ENCODE data around the gene SPTBN1. TPM values are rescaled to one million over a fixed set of nuclear protein-coding genes. Genes with fewer than 3 reads are reported as not detected.

The SPTBN1 gene
- total RNA-seq, 2 experiments from 2014 or later = 82.9 to 109 TPM

DNA sequence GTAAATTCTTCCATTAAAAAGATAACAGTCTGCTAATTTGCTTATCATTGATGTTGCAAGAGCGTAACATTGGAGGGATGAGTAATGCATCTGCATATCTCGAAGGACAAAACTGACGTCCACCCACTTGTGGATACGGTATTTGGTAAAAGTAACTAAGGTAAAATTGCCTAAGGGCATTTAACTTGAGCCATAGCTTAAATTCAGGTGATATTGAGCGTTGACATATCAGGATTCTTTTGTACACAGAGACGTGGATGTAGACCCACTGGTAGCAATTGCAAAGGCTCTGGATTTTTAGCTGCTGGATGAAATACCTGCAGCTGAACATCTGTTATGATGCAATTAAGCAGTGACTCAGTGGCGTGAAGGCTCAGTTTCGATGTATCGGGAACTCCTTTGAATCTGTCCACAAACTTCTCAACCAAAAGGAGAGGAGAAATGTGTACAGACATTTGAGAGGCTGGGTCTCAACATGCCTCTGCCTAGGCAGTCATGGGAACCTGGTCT lies 119.3 kb downstream of the SPTBN1 start:
- DNase-seq (no peak), ATAC-seq (no peak)
- Mint-ChIP-seq H3K36me3 (peaks cover 35% of the 10 kb centered on the region), H3K4me3 (peak overlapping the region; percentile 34), H3K4me1 (peaks cover 93% of the 10 kb centered on the region), H3K27ac (peak overlapping the region; percentile 94), H3K27me3 (no peaks in the 10 kb centered on the region), H3K9me3 (ENCODE audit: low read depth) (no peaks in the 10 kb centered on the region)
- CTCF ChIA-PET = interaction anchor here (0.9 to 10.7 kb wide), 5 partner anchors 10 to 83 kb away, joined by 3 to 87 read pairs (median 3); no protein-coding TSS in a partner anchor

DNA sequence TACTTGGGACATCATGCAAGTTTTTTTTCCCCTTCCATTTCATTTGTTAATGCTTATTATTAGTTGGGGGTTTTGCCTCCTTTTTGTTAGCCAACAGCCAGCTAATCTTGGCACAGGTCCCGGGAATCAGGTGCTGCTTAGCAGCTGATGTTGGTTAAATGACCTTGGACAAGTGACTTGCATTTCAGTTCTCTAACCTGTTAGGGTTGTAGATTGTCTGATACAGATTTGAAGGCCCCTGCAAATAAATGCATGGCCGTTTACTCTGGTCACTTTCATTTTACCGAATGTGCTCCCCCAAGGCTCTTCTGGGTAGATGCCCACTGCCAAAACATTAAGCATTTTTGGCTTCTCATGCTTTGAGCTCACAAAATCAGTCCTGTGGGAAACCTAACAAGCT lies 120.9 kb downstream of the SPTBN1 start:
- H3K27me3 Mint-ChIP-seq = no peaks in the 10 kb centered on the region
- no peaks in the 10 kb centered on the region for H3K9me3 Mint-ChIP-seq (ENCODE audit: low read depth)
- no peak overlapping the region for H3K27ac Mint-ChIP-seq
- H3K4me3 Mint-ChIP-seq = no peak overlapping the region
- peaks cover 32% of the 10 kb centered on the region for H3K36me3 Mint-ChIP-seq
- H3K4me1 Mint-ChIP-seq = peaks cover 92% of the 10 kb centered on the region
- DNase-seq (no peak), ATAC-seq (no peak)
- CTCF ChIA-PET = interaction anchor here (1.2 to 10.7 kb wide), 4 partner anchors 17 to 470 kb away, joined by 3 to 87 read pairs (median 3); no protein-coding TSS in a partner anchor

- Mint-ChIP-seq H3K9me3 (ENCODE audit: low read depth) (no peaks in the 10 kb centered on the region), H3K4me1 (peaks cover 91% of the 10 kb centered on the region), H3K27ac (peak overlapping the region; percentile 6), H3K36me3 (peaks cover 32% of the 10 kb centered on the region), H3K27me3 (no peaks in the 10 kb centered on the region), H3K4me3 (no peak overlapping the region)
- DNase-seq (no peak), ATAC-seq (no peak)
- CTCF ChIA-PET = interaction anchor here (1.2 to 10.7 kb wide), 2 partner anchors 18 to 26 kb away, joined by 3 to 87 read pairs; no protein-coding TSS in a partner anchor
Observed at GRCh38 chr2:54577944-54578647, 122.0 kb downstream of the SPTBN1 start.

- Mint-ChIP-seq H3K4me1 (peaks cover 87% of the 10 kb centered on the region), H3K9me3 (ENCODE audit: low read depth) (no peaks in the 10 kb centered on the region), H3K4me3 (no peak overlapping the region), H3K36me3 (peaks cover 32% of the 10 kb centered on the region), H3K27me3 (no peaks in the 10 kb centered on the region), H3K27ac (no peak overlapping the region)
- CTCF ChIA-PET = interaction anchor here (1.4 to 10.7 kb wide), 3 partner anchors 7 to 19 kb away, joined by 3 to 87 read pairs (median 11); no protein-coding TSS in a partner anchor
- DNase-seq (no peak), ATAC-seq (no peak)
Observed at GRCh38 chr2:54578648-54579045, 122.5 kb downstream of the SPTBN1 start.

GRCh38 chr2:54579061-54579681 lies 123.0 kb downstream of the SPTBN1 start:
- Mint-ChIP-seq H3K4me1 (peaks cover 83% of the 10 kb centered on the region), H3K4me3 (peak overlapping the region; percentile 40), H3K27ac (peak overlapping the region; percentile 88), H3K27me3 (no peaks in the 10 kb centered on the region), H3K9me3 (ENCODE audit: low read depth) (no peaks in the 10 kb centered on the region), H3K36me3 (peaks cover 32% of the 10 kb centered on the region)
- DNase-seq = no peak
- CTCF ChIA-PET = interaction anchor here (1.4 to 2.0 kb wide), 3 partner anchors 8 to 20 kb away, joined by 3 to 11 read pairs (median 8); no protein-coding TSS in a partner anchor
- ATAC-seq = no peak

GRCh38 chr2:54579682-54580620 lies 123.8 kb downstream of the SPTBN1 start:
- peaks cover 83% of the 10 kb centered on the region for H3K4me1 Mint-ChIP-seq
- DNase-seq (peak; percentile 73), ATAC-seq (peak; percentile 74)
- peak overlapping the region; percentile 40 for H3K4me3 Mint-ChIP-seq
- no peaks in the 10 kb centered on the region for H3K27me3 Mint-ChIP-seq
- CTCF ChIA-PET = interaction anchor here (0.6 to 2.0 kb wide), 7 partner anchors 9 to 125 kb away, joined by 3 to 11 read pairs (median 3); no protein-coding TSS in a partner anchor
- H3K27ac Mint-ChIP-seq = peak overlapping the region; percentile 88
- peaks cover 27% of the 10 kb centered on the region for H3K36me3 Mint-ChIP-seq
- no peaks in the 10 kb centered on the region for H3K9me3 Mint-ChIP-seq (ENCODE audit: low read depth)

DNA sequence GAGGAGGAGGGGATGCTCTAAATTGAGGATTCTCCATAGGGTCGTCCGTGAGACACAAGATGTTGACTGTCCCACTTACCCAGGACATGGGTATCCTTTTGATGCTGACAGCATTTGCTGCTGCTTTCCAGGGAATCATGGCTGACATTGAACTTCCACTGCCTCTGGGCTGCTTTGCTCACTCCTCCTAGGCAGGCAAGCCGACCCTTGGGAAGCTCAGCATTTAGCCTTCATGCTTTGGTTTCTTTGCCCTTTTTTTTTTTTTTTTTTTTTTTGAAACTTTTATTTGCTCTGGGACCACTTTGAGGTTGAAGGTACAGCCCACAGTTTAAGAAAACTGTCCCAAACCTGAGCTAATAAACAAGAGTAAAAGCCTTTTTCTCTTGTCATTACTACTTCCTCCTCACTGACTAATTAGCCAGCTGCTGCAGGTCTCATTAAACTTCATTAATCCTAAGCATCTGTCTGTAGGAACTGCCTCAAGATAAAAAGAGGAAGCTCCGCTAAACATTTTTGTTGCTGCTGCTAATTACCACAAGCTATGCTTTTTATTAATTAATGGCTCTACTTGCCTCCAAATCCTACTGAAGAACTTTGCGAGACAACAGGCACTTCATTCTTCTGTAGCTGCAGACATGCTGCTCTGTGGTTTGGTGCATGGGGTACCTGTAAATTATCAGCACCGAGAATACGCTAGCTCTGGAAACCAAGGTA lies 125.4 kb downstream of the SPTBN1 start:
- CTCF ChIA-PET = interaction anchor here (0.8 to 1.5 kb wide), 7 partner anchors 8 to 123 kb away, joined by 3 to 5 read pairs (median 3); no protein-coding TSS in a partner anchor
- Mint-ChIP-seq H3K27ac (peak overlapping the region; percentile 48), H3K4me1 (peaks cover 83% of the 10 kb centered on the region), H3K4me3 (peak overlapping the region; percentile 4), H3K36me3 (peaks cover 17% of the 10 kb centered on the region), H3K9me3 (ENCODE audit: low read depth) (no peaks in the 10 kb centered on the region), H3K27me3 (no peaks in the 10 kb centered on the region)
- no peak for ATAC-seq
- no peak for DNase-seq

DNA sequence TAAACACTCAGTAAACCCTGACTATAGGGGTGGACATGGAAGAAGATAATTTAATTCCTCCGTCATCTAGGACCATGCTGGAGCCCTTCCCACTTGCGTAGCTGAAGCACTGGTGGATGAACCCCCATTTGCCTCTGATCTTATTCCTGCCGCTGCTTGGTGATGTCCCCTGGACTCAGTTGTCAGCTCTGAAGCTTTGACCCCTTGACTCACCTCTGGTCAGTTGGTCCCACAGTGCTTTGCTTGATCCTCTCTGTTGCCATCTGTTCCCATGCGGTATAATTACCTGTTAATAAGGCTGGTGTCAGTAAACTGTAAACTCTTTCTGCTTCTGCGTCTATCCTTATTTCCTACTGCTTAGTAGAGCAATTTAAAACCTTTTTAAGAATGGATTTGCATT lies 126.9 kb downstream of the SPTBN1 start:
- ATAC-seq (no peak), DNase-seq (no peak)
- CTCF ChIA-PET = no interaction called here
- Mint-ChIP-seq H3K4me3 (no peak overlapping the region), H3K27me3 (no peaks in the 10 kb centered on the region), H3K9me3 (ENCODE audit: low read depth) (no peaks in the 10 kb centered on the region), H3K27ac (no peak overlapping the region), H3K36me3 (peaks cover 10% of the 10 kb centered on the region), H3K4me1 (peaks cover 83% of the 10 kb centered on the region)

DNA sequence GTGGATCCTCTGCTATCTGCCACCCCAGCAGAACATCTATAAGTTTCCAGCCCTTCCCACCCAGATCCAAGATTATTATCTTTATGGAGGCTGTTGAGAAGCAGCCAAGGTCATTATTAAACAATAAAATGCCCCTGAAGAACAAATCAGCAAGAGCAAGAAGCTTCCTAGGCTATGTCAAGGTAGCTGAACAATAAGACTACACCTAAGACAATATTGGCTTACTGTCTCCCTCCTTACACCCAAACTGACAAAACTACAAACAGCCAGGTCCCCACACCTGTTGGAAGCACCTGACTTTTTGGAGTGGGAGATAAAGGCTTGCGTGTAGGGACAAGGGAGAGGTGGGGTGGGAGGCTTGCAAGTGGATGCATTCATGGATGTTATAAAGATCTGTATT lies 128.5 kb downstream of the SPTBN1 start:
- no peak for DNase-seq
- no peak for ATAC-seq
- no peak overlapping the region for H3K27ac Mint-ChIP-seq
- peaks cover 6% of the 10 kb centered on the region for H3K36me3 Mint-ChIP-seq
- no peaks in the 10 kb centered on the region for H3K27me3 Mint-ChIP-seq
- CTCF ChIA-PET = interaction anchor here (1.1 to 1.2 kb wide), 2 partner anchors 9 to 120 kb away, joined by 3 read pairs; no protein-coding TSS in a partner anchor
- H3K4me3 Mint-ChIP-seq = no peak overlapping the region
- H3K9me3 Mint-ChIP-seq (ENCODE audit: low read depth) = no peaks in the 10 kb centered on the region
- H3K4me1 Mint-ChIP-seq = peaks cover 82% of the 10 kb centered on the region

- CTCF ChIA-PET = interaction anchor here (0.9 to 1.2 kb wide), 3 partner anchors 10 to 119 kb away, joined by 3 to 6 read pairs (median 3); no protein-coding TSS in a partner anchor
- no peak overlapping the region for H3K4me3 Mint-ChIP-seq
- no peaks in the 10 kb centered on the region for H3K9me3 Mint-ChIP-seq (ENCODE audit: low read depth)
- peaks cover 6% of the 10 kb centered on the region for H3K36me3 Mint-ChIP-seq
- H3K27me3 Mint-ChIP-seq = no peaks in the 10 kb centered on the region
- peaks cover 81% of the 10 kb centered on the region for H3K4me1 Mint-ChIP-seq
- no peak for ATAC-seq
- no peak for DNase-seq
- H3K27ac Mint-ChIP-seq = no peak overlapping the region
Observed at GRCh38 chr2:54585136-54585733, 129.1 kb downstream of the SPTBN1 start.

DNA sequence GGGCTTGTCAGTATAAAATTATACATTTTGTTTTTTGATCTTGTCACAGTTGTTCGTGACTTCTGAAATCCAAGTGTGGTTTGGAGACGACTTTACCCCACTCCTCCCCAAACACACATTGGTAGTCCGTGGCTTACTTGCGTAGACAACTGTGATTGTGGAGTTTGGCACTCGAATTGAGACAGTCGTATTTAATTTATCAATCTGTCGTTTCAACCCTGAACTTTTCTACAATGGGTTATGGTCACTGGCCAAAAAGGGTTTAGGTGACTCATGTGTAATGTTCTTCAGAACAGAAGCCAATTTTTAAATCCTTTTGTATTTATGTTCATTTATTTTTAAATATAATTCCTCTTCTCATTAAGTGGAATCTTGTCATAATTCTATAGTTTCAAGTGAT lies 129.9 kb downstream of the SPTBN1 start:
- peaks cover 6% of the 10 kb centered on the region for H3K36me3 Mint-ChIP-seq
- no peaks in the 10 kb centered on the region for H3K27me3 Mint-ChIP-seq
- no peak overlapping the region for H3K27ac Mint-ChIP-seq
- H3K9me3 Mint-ChIP-seq (ENCODE audit: low read depth) = no peaks in the 10 kb centered on the region
- ATAC-seq (no peak), DNase-seq (no peak)
- H3K4me3 Mint-ChIP-seq = no peak overlapping the region
- peaks cover 80% of the 10 kb centered on the region for H3K4me1 Mint-ChIP-seq
- CTCF ChIA-PET = interaction anchor here (1.1 to 1.2 kb wide), 2 partner anchors 11 to 79 kb away, joined by 3 to 5 read pairs; no protein-coding TSS in a partner anchor

- ATAC-seq (no peak), DNase-seq (no peak)
- Mint-ChIP-seq H3K9me3 (ENCODE audit: low read depth) (no peaks in the 10 kb centered on the region), H3K27ac (no peak overlapping the region), H3K36me3 (peaks cover 6% of the 10 kb centered on the region), H3K4me3 (no peak overlapping the region), H3K27me3 (no peaks in the 10 kb centered on the region), H3K4me1 (peaks cover 79% of the 10 kb centered on the region)
- CTCF ChIA-PET = interaction anchor here (1.1 to 1.9 kb wide), 3 partner anchors 11 to 79 kb away, joined by 3 to 6 read pairs (median 5); no protein-coding TSS in a partner anchor
Observed at GRCh38 chr2:54586494-54586893, 130.4 kb downstream of the SPTBN1 start.

Data from activated CD8-positive, alpha-beta memory T cell treated with anti-CD3 and anti-CD28 coated beads, Interleukin-2, amount 10 ng/mL, durations not matched to agents 7 days and 5 days (primary cell).